HG03520 (cell line): ENCODE data around the gene SLCO6A1.
A peak's percentile ranks its signal among the peaks of the same experiment; 100 is the strongest.
"Not testable (repeated sequence)": the region's sequence is repeated elsewhere in the genome, so short reads cannot be mapped to it uniquely, and the experiment has no call there.

Experiments
- ATAC-seq: cut with Tn5 transposase; IDR thresholded peaks from one replicate; pipeline ENCODE4 v1.9.1; 2021; ENCODE audit warnings: mild to moderate bottlenecking, moderate library complexity; ENCODE audit not compliant: unreplicated experiment

SLCO6A1 gene, protein sequence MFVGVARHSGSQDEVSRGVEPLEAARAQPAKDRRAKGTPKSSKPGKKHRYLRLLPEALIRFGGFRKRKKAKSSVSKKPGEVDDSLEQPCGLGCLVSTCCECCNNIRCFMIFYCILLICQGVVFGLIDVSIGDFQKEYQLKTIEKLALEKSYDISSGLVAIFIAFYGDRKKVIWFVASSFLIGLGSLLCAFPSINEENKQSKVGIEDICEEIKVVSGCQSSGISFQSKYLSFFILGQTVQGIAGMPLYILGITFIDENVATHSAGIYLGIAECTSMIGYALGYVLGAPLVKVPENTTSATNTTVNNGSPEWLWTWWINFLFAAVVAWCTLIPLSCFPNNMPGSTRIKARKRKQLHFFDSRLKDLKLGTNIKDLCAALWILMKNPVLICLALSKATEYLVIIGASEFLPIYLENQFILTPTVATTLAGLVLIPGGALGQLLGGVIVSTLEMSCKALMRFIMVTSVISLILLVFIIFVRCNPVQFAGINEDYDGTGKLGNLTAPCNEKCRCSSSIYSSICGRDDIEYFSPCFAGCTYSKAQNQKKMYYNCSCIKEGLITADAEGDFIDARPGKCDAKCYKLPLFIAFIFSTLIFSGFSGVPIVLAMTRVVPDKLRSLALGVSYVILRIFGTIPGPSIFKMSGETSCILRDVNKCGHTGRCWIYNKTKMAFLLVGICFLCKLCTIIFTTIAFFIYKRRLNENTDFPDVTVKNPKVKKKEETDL

DNA sequence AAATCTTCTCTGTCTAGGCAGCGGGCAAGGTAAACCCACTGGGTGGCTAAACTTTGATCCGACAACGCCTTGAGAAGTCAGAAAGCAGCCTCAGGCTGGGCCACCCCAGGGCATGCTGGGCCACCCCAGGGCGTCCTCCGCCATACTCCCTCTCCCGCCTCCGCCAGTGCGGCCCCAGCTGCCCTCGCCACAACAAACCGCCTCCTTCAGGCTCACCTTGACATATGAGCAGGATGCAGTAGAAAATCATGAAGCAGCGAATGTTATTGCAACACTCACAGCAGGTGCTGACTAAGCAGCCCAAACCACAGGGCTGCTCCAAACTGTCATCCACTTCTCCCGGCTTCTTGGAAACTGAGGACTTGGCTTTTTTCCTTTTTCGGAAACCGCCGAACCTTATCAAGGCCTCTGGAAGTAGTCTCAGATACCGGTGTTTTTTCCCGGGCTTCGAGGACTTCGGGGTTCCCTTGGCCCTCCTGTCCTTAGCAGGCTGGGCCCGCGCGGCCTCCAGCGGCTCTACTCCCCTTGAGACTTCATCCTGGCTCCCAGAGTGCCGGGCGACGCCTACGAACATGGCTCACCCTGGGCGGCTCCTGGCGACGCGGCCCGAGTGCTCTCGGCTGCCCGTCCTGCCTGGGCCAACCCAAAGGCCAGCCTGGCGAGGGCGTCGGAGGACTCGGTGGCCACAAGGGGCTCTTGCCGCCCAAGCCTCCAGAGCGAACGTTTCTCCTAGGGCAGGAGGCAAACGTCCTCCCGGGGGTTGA, at the start of gene SLCO6A1:
Gene SLCO6A1 (minus strand): TSS at position 731 of the 764 bp plus-strand sequence. CDS start 157 bp downstream, at position 574.
- ATAC-seq: no peak

DNA sequence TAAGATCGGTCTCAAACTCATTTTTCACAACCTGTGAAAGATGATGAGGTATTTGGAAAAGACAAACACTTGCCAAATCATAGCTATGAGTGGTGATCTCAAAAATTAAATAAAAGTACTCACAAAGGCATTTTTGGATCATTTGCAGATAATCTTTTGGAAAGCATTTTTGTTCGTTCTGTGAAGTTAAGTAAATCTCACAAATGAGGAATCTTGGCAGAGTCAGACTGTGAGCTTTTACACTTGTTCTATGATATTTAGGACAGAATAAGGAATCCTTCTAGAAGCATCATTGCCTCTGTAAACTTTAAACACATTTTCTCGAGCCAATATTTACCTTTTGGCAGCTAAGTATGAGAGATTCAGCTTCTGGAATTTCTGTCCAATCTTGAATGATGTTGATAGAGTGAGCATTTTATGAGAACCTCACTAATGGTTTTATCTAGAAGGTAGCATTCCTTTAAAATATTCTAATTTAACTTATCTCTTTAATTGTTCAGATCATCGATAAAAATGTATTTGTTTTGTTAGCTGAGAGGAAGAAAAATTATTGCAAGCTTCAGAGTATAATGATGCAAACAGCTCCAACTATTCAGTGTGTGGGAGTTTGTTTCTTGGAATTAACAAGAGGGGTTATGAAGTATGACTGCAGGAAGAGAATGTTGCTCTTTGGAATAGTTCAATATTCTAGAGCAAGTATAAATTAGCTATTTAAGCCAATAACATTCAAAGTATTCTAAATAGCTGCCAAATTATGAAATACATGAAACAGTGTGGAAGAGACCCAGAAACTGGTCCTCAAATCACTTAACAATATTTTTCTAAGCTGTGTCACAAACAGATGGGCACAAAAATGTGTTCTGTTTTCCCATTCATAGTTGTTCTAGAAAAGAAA, 48.6 kb upstream of the SLCO6A1 start:
- ATAC-seq: no peak

DNA sequence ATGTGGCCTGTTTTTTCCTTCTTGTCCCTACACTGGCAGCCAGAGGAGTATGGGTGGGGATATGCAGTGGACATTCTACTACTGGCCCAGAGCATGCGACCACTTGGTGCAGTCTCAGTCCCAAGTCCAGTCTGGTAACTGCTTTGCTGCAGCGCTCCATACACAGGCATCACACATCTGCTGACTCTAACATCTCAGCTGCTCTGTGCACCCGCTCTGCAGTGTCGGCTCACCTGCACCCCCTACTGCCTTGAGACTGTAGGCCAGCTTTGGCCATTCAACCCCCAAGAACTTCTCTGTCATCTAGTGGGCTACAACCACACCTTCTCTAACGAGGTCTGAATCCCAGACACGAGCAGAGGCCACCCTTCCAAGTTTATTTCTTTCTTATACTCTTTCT, 46.4 kb upstream of the SLCO6A1 start:
- peak; percentile 93 for ATAC-seq

DNA sequence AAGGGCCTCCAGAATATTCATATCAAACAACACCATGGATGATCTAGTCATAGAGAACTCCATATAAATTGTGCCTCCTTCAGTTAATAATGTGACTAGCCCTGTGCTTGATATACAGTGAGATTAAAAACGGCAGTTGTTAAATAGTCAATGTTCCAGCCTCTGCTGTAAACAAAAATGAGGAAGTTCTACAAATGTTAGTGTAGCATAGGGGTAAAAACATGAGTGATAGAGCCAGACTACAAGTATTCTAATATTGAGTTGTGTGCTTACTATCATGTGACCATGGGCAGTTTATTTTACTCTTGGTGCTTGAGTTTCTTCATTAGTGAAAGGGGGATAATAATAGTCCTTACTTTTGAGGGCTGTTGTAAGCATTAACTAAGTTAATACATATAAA, 43.3 kb upstream of the SLCO6A1 start:
- ATAC-seq: no peak

DNA sequence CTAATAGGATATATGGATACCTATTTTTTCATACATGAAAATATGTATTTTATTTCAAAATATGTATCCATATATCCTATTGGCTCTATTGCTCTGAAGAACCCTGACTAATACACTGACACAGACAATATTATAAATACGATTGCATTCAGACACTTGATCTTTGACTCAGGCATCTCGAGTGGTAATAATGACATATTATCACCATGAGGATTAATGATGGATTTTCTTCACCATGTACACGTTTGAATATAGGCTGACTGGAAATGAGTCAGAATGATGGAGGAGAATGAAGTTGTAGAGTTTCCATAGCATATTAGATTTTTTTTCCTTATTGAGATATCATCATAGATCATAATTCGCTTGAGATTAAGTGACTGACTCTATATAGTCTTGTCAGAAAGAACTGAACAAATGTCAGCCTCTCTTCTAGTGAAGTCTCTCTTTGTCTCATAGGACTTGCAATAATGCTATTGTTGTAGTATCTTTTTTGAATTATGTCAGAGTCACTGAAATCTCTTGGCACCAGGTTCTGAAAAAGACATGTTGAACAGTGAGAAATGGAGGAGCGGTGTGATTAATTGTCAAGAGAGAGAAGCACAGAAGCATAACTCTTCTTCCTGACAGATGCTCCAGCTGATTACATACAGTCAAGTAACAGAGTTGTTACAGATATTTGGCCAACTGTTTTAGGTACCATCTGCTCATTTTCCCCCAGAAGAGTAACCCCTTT, 41.4 kb upstream of the SLCO6A1 start:
- ATAC-seq: no peak

DNA sequence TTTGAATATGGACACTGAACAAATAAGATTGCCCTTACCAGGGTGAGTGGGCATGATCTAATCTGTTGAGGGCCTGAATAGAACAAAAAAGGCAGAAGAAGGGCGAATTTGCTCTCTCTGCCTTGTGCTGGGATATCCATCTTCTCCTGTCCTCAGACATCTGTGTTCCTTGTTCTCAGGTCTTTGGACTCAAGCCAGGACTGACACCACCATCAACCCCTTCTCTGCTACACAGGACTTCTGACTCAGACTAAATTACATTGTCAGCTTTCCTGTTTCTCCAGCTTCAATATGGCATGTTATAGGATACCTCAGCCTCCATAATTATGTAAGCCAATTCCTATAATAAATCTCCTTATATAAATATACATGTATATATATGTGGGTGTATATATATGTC, 40.8 kb upstream of the SLCO6A1 start:
- ATAC-seq: no peak

DNA sequence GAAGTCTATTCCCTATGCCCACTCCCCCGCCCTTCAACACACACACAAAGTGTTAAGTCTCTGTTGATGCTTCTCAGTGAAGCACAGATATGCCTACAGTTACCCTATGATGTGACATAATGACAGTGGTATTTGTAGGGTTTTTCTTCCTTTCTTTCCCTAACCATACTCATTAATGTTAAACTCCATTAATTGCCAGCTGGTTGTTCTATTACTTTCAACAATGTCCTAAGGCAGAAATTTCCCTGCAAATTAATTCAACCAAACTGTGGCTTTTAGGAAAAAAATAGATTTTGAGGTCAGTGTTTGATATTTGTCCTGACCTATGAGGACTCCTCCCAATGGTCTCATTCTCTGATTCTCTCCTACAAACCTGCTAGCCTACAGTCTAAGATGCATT, 38.2 kb upstream of the SLCO6A1 start:
- ATAC-seq: no peak

DNA sequence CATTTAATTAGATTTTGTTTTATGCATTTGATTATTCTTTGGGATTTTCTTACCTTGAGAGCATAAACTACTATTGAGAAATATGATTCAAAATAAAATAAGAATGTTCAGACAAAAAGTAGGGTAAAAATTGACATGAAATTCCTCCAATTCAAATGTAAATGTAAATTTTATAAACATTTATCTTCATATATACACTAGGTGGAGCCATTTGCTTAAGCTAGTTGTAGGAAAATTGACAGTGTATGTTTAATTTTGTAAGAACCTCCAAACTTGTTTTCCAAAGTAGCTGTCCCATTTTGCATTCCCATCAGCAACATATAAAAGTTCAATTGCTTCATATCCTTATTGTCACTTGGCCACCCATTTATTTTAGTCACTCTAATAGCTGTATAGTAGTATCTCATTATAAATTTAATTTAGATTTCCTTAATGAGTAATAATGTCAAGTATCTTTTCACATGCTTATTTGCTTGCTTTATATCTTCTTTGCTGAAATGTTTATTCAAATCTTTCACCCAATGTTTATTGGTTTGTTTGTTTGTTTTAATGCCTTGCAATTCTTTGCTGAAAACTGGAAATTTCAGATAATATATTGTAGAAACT, 37.6 kb upstream of the SLCO6A1 start:
- ATAC-seq: no peak

DNA sequence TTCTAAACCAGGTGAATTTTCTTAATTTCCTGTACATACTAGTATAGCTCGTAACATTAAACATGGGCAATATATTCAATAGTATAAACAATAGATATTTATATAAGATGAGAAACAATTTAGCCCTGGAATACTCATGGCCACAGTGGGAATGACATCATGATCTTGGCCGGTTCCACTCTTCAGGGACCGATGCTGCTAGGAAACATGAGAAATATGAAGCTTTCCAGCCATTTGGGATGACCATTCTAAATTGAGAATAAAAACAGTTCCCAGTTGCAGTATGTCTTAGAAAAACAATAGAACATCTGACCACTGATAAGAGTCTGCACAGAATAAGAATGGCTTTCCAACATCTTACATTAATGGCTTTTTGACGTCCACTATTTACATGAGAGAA, 33.3 kb upstream of the SLCO6A1 start:
- ATAC-seq: no peak

DNA sequence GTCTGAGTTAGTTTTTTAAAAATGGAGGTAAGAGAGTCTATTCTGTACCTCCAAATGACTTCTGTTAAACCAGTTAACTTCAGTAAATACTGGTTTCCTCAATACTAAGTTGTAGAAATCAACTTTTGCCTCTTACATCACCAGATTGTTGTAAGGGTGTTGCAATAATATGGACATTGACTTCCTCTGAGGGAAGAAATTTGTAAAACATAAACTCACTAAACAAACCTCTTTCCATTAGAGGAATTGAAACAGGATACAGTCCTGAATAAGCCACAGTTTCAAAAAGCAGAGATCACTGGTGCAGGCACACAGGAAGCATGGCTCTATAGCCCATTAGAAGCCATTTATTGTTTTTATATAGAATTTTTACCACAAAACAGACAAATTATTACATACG, 32.7 kb upstream of the SLCO6A1 start:
- peak; percentile 96 for ATAC-seq

DNA sequence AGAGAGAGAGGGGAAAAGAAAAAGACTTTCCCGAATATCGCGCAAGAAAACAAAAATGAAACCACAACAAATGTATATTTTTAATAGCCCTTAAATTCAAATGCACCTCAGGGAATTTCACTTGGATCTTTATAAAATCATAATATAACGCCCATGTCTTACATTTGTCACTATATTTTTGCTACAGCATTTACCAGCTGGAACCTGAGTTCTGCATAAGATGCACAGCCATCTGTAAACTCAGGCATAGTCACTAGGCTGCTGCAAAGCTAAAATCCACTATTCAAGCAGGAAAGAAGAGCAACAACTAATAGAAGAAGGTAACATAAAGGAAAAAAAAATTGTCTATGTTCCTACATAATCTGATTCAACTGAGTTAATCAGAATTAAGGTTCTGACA, 30.6 kb upstream of the SLCO6A1 start:
- ATAC-seq: no peak

DNA sequence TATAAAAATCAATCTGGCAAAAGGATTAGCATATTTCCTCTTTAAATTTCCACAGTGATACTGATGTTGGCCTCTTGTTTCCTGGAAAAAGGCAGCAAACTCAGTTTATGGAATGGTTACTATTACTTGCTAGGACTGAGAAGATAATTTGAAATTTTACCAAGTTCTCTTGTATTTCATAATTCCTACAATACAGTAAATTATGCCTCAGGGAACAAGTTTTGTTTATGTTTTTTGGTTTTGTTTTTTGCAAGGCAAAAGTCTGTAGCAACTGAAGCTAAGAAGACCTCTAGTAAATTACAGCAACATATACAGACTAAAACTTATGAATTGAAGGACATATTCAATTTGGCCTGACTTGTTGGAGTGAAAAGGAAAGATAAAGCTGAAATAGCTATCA, 30.2 kb upstream of the SLCO6A1 start:
- no peak for ATAC-seq

DNA sequence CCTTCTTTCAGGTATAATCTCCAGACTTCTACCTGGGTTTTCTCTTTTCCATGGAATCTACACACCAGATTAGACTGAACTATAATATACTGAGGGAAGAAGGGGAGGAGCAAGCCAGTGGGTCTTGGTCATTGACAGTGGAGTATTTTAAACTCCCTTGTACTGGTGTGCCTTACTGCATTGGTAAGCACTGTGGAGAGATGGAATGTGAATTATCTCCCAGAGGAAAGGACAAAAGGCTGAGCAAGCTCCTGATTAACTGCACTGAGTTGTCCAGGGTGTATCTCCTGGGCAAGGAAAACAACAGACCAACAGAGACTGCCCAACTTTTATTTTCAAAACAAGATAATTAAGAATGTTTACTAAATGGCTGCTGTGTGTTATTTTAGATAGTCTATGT, 29.8 kb upstream of the SLCO6A1 start:
- no peak for ATAC-seq

DNA sequence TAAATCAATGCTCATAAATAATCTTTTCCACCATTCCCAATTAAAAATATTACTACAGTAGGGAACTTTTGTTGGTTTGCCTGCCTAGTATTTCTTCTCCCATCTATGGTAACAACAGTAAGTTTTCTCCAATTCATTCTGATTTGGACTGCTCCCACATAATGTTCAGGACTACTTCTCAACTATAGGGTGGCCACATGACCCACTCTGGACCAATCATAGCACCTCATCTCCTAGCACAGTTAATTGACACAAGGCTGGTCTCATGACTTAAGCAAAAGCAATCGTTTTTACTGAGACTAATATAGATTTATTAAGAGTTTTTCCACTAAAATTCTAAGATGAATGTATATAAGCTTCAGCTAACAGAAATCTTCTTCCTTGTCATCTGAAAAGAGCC, 28.7 kb upstream of the SLCO6A1 start:
- no peak for ATAC-seq

DNA sequence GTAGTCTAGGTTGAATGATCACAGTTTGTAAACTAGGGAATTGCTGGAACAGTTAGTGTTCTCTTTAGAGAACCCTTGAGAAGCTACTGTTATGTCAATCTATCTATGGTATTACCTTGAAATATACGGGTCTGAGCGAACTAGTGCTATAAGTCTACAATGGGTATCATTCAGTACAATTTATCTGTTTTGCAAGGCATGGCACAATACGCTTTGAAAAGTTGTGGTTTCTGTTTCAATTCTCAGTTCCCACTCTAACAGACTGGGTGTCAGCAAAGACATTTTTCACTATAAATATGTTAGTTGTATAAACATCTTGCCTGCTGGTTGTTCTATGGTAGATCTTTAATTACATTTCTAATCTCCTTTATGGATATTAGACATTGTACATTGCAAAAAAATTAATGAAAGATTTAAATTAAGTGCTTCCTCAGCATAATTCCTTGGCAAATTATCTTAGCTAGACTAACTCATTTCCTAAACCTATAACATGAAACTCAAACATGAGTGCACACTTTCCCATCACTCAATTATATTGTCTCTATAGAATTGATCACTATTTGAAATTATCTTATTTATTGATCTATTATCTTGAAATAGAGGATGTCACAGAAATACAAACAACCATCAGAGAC, 24.9 kb upstream of the SLCO6A1 start:
- peak; percentile 100 for ATAC-seq

DNA sequence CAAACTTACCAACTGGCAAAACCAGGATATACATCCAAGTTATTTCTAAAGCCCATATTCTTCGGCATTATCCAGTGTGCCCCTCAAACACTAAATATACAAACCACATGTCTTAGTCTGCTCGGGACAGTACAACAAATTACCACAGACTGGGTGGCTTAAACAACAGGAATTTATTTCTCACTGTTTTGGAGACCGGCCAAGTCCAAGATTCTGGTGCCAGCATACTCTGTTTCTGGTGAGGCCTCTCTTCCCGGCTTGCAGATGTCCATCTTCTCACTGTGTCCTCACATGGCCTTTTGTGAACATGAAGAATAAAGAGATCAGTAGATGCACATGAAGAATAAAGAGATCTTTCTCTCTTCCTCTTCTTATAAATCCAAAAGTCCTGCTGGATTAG, 12.9 kb upstream of the SLCO6A1 start:
- ATAC-seq: no peak

DNA sequence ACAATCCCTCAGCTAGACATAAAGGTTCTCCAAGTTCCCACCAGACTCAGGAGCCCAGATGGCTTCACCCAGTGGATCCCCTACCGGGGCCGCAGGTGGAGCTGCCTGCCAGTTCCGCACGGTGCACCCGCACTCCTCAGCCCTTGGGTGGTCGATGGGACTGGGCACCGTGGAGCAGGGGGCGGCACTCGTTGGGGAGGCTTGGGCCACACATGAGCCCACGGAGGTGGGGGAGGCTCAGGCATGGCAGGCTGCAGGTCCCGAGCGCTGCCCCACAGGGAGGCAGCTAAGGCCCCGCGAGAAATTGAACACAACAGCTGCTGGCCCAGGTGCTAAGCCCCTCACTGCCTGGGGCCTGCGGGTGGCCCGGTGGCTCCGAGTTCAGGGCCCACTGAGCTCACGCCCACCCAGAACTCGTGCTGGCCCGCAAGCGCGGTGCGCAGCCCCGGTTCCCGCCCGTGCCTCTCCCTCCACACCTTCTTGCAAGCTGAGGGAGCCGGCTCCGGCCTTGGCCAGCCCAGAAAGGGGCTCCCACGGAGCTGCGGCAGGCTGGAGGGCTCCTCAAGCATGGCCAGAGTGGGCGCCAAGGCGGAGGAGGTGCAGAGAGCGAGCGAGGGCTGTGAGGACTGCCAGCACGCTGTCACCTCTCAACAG, 7.4 kb downstream of the SLCO6A1 start:
- ATAC-seq: not testable (repeated sequence)

DNA sequence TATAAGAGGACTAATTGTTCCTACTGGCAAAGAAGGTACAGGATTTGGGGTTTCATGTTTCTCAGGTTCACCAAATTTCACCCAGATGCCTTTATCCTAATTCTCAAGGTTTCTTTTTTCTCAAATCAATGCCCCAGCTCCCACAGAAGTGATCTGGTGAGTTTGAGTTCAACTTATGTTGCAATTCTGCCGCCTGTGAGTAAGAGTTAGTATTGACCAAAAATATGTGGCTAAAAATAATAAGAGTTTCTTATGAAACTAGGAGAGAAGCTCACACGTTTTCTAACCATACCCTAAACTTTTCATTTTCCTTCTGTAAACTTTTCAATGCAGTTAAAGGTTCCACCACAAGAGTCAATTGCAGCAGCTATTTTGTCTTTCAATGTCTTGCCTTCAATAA, 15.1 kb downstream of the SLCO6A1 start:
- no peak for ATAC-seq
